ENCODE data around the gene PSD2.

GRCh38 chr5:139746691-139747582 lies 48.7 kb upstream of the PSD2 start:
- TF ChIP-seq POLR2A (IDR thresholded peaks at IDR 0.05) (no peak), CTCF (IDR thresholded peaks at IDR 0.05 in 4 of 5, conservative IDR thresholded peaks at IDR 0.05 in 1 of 5) (no peak)

Data from gastrocnemius medialis (tissue), 4 donors.